ENCODE measurements around the gene STMN3. TPM values are rescaled to one million over a fixed set of nuclear protein-coding genes. Genes with fewer than 3 reads are reported as not detected.

The STMN3 gene
- total RNA-seq, 1 experiment from 2014 or later, result 42.7 TPM

Other genes with a start within 250 kb of the STMN3 start
- gene KCNQ2, start 180.8 kb downstream of the STMN3 start, total RNA-seq (2021; ENCODE audit: unreplicated experiment), result 19.4 TPM
- 178 TPM for gene EEF1A2, start 154.3 kb downstream of the STMN3 start, total RNA-seq (2021; ENCODE audit: unreplicated experiment)
- 241 TPM for gene PPDPF, start 132.7 kb downstream of the STMN3 start, total RNA-seq (2021; ENCODE audit: unreplicated experiment)
- 6.5 TPM for gene PTK6, start 116.0 kb downstream of the STMN3 start, total RNA-seq (2021; ENCODE audit: unreplicated experiment)
- not detected for gene SRMS, start 105.7 kb downstream of the STMN3 start, total RNA-seq (2021; ENCODE audit: unreplicated experiment)
- 1.3 TPM for gene FNDC11, start 99.3 kb downstream of the STMN3 start, total RNA-seq (2021; ENCODE audit: unreplicated experiment)
- 41.5 TPM for gene HELZ2, start 79.2 kb downstream of the STMN3 start, total RNA-seq (2021; ENCODE audit: unreplicated experiment)
- gene GMEB2, start 26.3 kb downstream of the STMN3 start, total RNA-seq (2021; ENCODE audit: unreplicated experiment), result 13.1 TPM
- 26.1 TPM for gene RTEL1, start 4.9 kb upstream of the STMN3 start, total RNA-seq (2021; ENCODE audit: unreplicated experiment)
- not detected for gene TNFRSF6B, start 43.2 kb upstream of the STMN3 start, total RNA-seq (2021; ENCODE audit: unreplicated experiment)
- 57.9 TPM for gene ARFRP1, start 54.6 kb upstream of the STMN3 start, total RNA-seq (2021; ENCODE audit: unreplicated experiment)
- gene ZGPAT, start 54.6 kb upstream of the STMN3 start, total RNA-seq (2021; ENCODE audit: unreplicated experiment), result 35.8 TPM
- 15.2 TPM for gene LIME1, start 83.2 kb upstream of the STMN3 start, total RNA-seq (2021; ENCODE audit: unreplicated experiment)
- gene SLC2A4RG, start 86.4 kb upstream of the STMN3 start, total RNA-seq (2021; ENCODE audit: unreplicated experiment), result 166 TPM
- 15.2 TPM for gene ZBTB46, start 177.8 kb upstream of the STMN3 start, total RNA-seq (2021; ENCODE audit: unreplicated experiment)
- not detected for gene ABHD16B, start 208.1 kb upstream of the STMN3 start, total RNA-seq (2021; ENCODE audit: unreplicated experiment)
- gene TPD52L2, start 211.8 kb upstream of the STMN3 start, total RNA-seq (2021; ENCODE audit: unreplicated experiment), result 113 TPM
- 59.5 TPM for gene DNAJC5, start 241.7 kb upstream of the STMN3 start, total RNA-seq (2021; ENCODE audit: unreplicated experiment)